Endodermal cell (in vitro differentiated cells): ENCODE measurements around the gene CFAP92. TPM values are rescaled to one million over a fixed set of nuclear protein-coding genes. Genes with fewer than 3 reads are reported as not detected.

Experiments
- DNase-seq: peaks from one replicate; pipeline ENCODE4 v3.0.0-alpha.2; 2017
- H3K27ac ChIP-seq: 2 replicates; pipeline ENCODE4 v1.5.1; 2013; ENCODE audit warnings: mild to moderate bottlenecking, low read depth, low read length, moderate library complexity
- H3K27me3 ChIP-seq: 2 replicates; pipeline ENCODE4 v1.6.1; 2013; ENCODE audit warnings: mild to moderate bottlenecking, low read length, moderate library complexity; ENCODE audit not compliant: insufficient read depth, control insufficient read depth, poor library complexity, severe bottlenecking
- H3K36me3 ChIP-seq: 2 replicates; pipeline ENCODE4 v1.7.0; 2013; ENCODE audit warnings: mild to moderate bottlenecking, low read length, moderate library complexity; ENCODE audit not compliant: control insufficient read depth, insufficient read depth
- H3K4me1 ChIP-seq: one replicate; pipeline ENCODE4 v1.7.0; 2013; ENCODE audit warnings: low read length; ENCODE audit not compliant: control insufficient read depth, insufficient read depth
- H3K4me3 ChIP-seq: 2 replicates; pipeline ENCODE4 v1.5.1; 2013; ENCODE audit warnings: mild to moderate bottlenecking, low read length, moderate library complexity
- H3K9ac ChIP-seq: 2 replicates; pipeline ENCODE4 v1.6.1; 2013; ENCODE audit warnings: mild to moderate bottlenecking, low read length, moderate library complexity; ENCODE audit not compliant: poor library complexity, severe bottlenecking; ENCODE audit errors: extremely low read depth
- H3K9me3 ChIP-seq: 2 replicates; pipeline ENCODE4 v1.6.1; 2013; ENCODE audit warnings: mild to moderate bottlenecking, low read length, moderate library complexity; ENCODE audit not compliant: control insufficient read depth
- H3K27ac Mint-ChIP-seq: 2 replicates; pipeline ENCODE4 v1.8.0; 2020; ENCODE audit warnings: mixed read lengths
- H3K27me3 Mint-ChIP-seq: 2 replicates; pipeline ENCODE4 v1.8.0; 2021; ENCODE audit warnings: mild to moderate bottlenecking, mixed read lengths; ENCODE audit not compliant: insufficient read depth
- H3K36me3 Mint-ChIP-seq: 2 replicates; pipeline ENCODE4 v1.8.0; 2020; ENCODE audit warnings: low read depth, mixed read lengths
- H3K4me1 Mint-ChIP-seq: 2 replicates; pipeline ENCODE4 v1.8.0; 2020; ENCODE audit warnings: mixed read lengths
- H3K4me3 Mint-ChIP-seq: 2 replicates; pipeline ENCODE4 v1.8.0; 2020; ENCODE audit warnings: mild to moderate bottlenecking, moderate library complexity, mixed read lengths
- H3K9me3 Mint-ChIP-seq: 2 replicates; pipeline ENCODE4 v1.8.0; 2020; ENCODE audit warnings: mild to moderate bottlenecking, mixed read lengths
- WGBS, 2 experiments: methylation state at CpG; one replicate each; pipeline versions ENCODE4 v1.1.5 to v1.1.7; 2013; ENCODE audit warnings: missing lambda C conversion rate in 2 of 2, mixed read lengths in 1 of 2; ENCODE audit not compliant: insufficient coverage in 1 of 2, insufficient read length in 1 of 2; 5-methylcytosine and 5-hydroxymethylcytosine counted together
- total RNA-seq, 2 donors: library from RNA; stranded (reverse); fragmentation: NEBNext Ultra II Directional in 1 of 2; extraction: Animal tissue kit (Norgen Biotek cat#: 25700) in 1 of 2; gene quantifications; 2 replicates in 1 of 2; 3 replicates in 1 of 2; pipeline ENCODE4 v1.2.1, GENCODE V29; 2021
- TF ChIP-seq, protein P1 (sequence below): fragments of 200-600 bp; sonication (generic); conservative IDR thresholded peaks from 2 replicates; pipeline ENCODE4 v1.5.0; 2021; ENCODE audit warnings: antibody characterized with exemption, mild to moderate bottlenecking

CFAP92 gene
- total RNA-seq, 2 donors from 2014 or later: 1.3 to 3.0 TPM

DNA sequence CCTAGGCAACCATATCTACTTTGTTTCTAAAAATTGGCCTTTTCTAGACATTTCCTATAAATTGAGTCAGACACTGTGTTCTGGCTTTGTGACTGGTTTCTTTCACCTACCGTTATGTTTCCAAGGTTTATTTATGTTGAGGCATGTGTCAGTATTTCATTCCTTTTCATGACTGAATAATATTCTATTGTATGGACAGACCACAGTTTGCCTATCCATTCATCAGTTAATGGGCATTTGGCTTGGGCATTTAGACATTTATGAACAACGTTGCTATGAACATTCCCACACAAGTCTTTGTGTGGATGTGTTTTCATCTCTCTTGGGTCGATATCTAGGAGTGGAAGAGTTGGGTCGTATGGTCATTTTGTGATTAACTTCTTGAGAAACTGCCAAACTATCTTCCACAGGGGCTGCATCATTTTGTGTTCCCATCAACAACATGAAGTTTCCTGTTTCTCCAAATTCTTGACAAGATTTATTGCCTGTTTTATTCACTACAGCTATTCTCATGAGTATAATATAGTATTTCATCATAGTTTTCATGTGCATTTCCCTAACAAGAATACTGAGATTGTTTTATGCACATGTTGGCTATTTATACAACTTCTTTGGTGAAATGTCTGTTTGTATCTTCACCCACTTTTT lies 3.7 kb upstream of the CFAP92 start:
- peak overlapping the region; percentile 98 for H3K27ac ChIP-seq
- Mint-ChIP-seq H3K4me3 (no peak overlapping the region), H3K27me3 (peaks cover 92% of the 10 kb centered on the region)

DNA sequence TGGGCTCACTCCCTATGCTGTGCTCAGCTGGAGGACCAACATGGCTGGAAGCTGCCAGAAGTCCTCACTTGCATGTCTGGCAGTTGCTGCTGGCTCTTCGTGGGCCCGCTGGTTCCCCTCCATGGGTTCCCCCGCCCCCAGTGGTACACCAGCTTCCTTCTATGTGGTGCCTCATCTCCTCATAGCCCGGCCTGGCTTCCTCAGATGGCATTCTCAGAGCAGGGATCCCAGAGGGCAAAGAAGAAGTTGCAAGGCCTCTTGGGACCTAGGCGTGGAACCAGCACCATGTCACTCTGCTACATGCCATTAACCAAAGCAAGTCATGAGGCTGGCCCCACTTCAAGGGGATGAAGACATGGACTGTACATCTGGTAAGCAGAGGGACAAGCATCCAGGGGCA lies 2.9 kb upstream of the CFAP92 start:
- H3K4me3 ChIP-seq: no peak overlapping the region
- peaks cover 13% of the 10 kb centered on the region for H3K4me1 ChIP-seq
- Mint-ChIP-seq H3K9me3 (no peaks in the 10 kb centered on the region), H3K4me1 (peaks cover 27% of the 10 kb centered on the region), H3K27me3 (peaks cover 91% of the 10 kb centered on the region), H3K36me3 (no peaks in the 10 kb centered on the region), H3K4me3 (no peak overlapping the region), H3K27ac (no peak overlapping the region)
- DNase-seq: no peak
- no peaks in the 10 kb centered on the region for H3K9me3 ChIP-seq
- TF ChIP-seq, protein P1, sequence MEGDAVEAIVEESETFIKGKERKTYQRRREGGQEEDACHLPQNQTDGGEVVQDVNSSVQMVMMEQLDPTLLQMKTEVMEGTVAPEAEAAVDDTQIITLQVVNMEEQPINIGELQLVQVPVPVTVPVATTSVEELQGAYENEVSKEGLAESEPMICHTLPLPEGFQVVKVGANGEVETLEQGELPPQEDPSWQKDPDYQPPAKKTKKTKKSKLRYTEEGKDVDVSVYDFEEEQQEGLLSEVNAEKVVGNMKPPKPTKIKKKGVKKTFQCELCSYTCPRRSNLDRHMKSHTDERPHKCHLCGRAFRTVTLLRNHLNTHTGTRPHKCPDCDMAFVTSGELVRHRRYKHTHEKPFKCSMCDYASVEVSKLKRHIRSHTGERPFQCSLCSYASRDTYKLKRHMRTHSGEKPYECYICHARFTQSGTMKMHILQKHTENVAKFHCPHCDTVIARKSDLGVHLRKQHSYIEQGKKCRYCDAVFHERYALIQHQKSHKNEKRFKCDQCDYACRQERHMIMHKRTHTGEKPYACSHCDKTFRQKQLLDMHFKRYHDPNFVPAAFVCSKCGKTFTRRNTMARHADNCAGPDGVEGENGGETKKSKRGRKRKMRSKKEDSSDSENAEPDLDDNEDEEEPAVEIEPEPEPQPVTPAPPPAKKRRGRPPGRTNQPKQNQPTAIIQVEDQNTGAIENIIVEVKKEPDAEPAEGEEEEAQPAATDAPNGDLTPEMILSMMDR: no peak
- no peaks in the 10 kb centered on the region for H3K36me3 ChIP-seq
- WGBS, 2 experiments: 87 to 90% methylated on average over 5 of the region's 5 CpGs
- peak overlapping the region; percentile 52 for H3K27ac ChIP-seq
- H3K27me3 ChIP-seq: peaks cover 75% of the 10 kb centered on the region
- H3K9ac ChIP-seq: no peak overlapping the region

More for the DNA sequence above, 3.7 kb upstream of the CFAP92 start:
- TF ChIP-seq, protein P1: no peak
- Histone ChIP-seq H3K9me3 (no peaks in the 10 kb centered on the region), H3K4me1 (peaks cover 13% of the 10 kb centered on the region), H3K9ac (no peak overlapping the region), H3K36me3 (no peaks in the 10 kb centered on the region), H3K4me3 (no peak overlapping the region), H3K27me3 (peaks cover 78% of the 10 kb centered on the region)
- no peaks in the 10 kb centered on the region for H3K9me3 Mint-ChIP-seq
- WGBS, 2 experiments: 90 to 92% methylated on average over 3 to 4 of the region's 4 CpGs
- H3K27ac Mint-ChIP-seq: no peak overlapping the region
- peaks cover 27% of the 10 kb centered on the region for H3K4me1 Mint-ChIP-seq
- no peak for DNase-seq
- H3K36me3 Mint-ChIP-seq: no peaks in the 10 kb centered on the region

- H3K27ac ChIP-seq: peak overlapping the region; percentile 52
- H3K27me3 ChIP-seq: peaks cover 74% of the 10 kb centered on the region
- TF ChIP-seq, protein P1: no peak
- Mint-ChIP-seq H3K4me1 (peaks cover 27% of the 10 kb centered on the region), H3K27ac (no peak overlapping the region), H3K36me3 (no peaks in the 10 kb centered on the region), H3K9me3 (no peaks in the 10 kb centered on the region), H3K27me3 (peaks cover 91% of the 10 kb centered on the region), H3K4me3 (no peak overlapping the region)
- H3K4me3 ChIP-seq: no peak overlapping the region
- H3K9me3 ChIP-seq: no peaks in the 10 kb centered on the region
- H3K9ac ChIP-seq: no peak overlapping the region
- DNase-seq: no peak
- no peaks in the 10 kb centered on the region for H3K36me3 ChIP-seq
- H3K4me1 ChIP-seq: peaks cover 13% of the 10 kb centered on the region
- 100% methylated on average over 1 of the region's 1 CpG for WGBS, 2 experiments
Observed at GRCh38 chr3:128996200-128996599, 2.3 kb upstream of the CFAP92 start.
